Ishikawa (cell line): ENCODE data around the gene CNOT11.

Experiments used
- CEBPB ChIP-seq: IDR thresholded peaks from 2 replicates; pipeline ENCODE4 v1.6.1; 2012
- CREB1 ChIP-seq: IDR thresholded peaks from 2 replicates; pipeline ENCODE4 v1.6.1; 2012; ENCODE audit warnings: low read depth
- EGR1 ChIP-seq: IDR thresholded peaks from 2 replicates; pipeline ENCODE4 v1.6.1; 2012
- EP300 ChIP-seq: IDR thresholded peaks from 2 replicates; pipeline ENCODE4 v1.6.1; 2012; ENCODE audit warnings: borderline replicate concordance
- FOXM1 ChIP-seq: IDR thresholded peaks from 2 replicates; pipeline ENCODE4 v1.6.1; 2012; ENCODE audit warnings: low read depth, borderline replicate concordance
- NFIC ChIP-seq: IDR thresholded peaks from 2 replicates; pipeline ENCODE4 v1.6.1; 2012
- RAD21 ChIP-seq: IDR thresholded peaks from 2 replicates; pipeline ENCODE4 v1.6.1; 2012; ENCODE audit warnings: low read depth
- TAF1 ChIP-seq: IDR thresholded peaks from 2 replicates; pipeline ENCODE4 v1.6.1; 2012; ENCODE audit warnings: low read depth, mild to moderate bottlenecking
- TCF12 ChIP-seq: IDR thresholded peaks from 2 replicates; pipeline ENCODE4 v1.6.1; 2012; ENCODE audit warnings: low read depth
- TEAD4 ChIP-seq: IDR thresholded peaks from 2 replicates; pipeline ENCODE4 v1.6.1; 2012
- YY1 ChIP-seq: IDR thresholded peaks from 2 replicates; pipeline ENCODE4 v1.6.1; 2012; ENCODE audit warnings: low read depth
- ZBTB7A ChIP-seq: IDR thresholded peaks from 2 replicates; pipeline ENCODE4 v1.6.1; 2012; ENCODE audit warnings: low read depth
- TF ChIP-seq, protein P1 (sequence below): IDR thresholded peaks from 2 replicates; pipeline ENCODE4 v1.6.1; 2012
- TF ChIP-seq, protein P2 (sequence below): IDR thresholded peaks from 2 replicates; pipeline ENCODE4 v1.6.1; 2012
- TF ChIP-seq, protein P3 (sequence below): IDR thresholded peaks from 2 replicates; pipeline ENCODE4 v1.6.1; 2012; ENCODE audit warnings: low read depth, mild to moderate bottlenecking

The CNOT11 gene

DNA sequence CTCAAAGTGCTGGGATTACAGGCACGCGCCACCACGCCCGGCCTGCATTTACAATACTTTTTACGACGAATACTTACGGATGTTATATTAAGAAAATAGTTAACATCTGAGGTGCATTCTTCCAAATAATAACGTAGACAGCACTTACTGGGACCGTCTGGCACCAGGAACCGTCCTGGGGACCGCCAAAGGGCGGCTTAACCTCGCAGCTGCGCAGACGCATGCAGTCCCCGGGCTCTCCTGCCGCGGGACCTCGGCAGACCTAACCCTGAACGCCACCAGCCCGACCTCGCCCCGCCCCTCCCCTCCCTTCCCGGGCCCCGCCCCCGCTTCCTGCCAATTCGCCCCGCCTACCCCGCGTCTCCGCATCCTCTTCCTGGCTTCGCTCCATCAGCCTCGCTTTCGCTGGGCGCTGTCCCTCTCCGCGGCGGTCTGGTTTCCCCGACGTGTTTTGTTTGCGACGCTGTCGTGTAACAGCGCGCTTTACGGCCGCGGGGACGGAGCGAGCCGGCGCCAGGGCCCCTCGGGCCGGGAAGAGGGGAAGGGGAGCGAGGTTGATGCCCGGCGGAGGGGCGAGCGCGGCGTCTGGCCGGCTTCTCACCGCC, at the start of gene CNOT11:
TSS of gene CNOT11 (plus strand) at position 479 of the 605 bp plus-strand sequence. CDS start at position 558, 79 bp downstream.
- TF ChIP-seq, protein P1, sequence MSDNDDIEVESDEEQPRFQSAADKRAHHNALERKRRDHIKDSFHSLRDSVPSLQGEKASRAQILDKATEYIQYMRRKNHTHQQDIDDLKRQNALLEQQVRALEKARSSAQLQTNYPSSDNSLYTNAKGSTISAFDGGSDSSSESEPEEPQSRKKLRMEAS: peak; percentile 61
- TF ChIP-seq ZBTB7A: no peak
- TF ChIP-seq, protein P2, sequence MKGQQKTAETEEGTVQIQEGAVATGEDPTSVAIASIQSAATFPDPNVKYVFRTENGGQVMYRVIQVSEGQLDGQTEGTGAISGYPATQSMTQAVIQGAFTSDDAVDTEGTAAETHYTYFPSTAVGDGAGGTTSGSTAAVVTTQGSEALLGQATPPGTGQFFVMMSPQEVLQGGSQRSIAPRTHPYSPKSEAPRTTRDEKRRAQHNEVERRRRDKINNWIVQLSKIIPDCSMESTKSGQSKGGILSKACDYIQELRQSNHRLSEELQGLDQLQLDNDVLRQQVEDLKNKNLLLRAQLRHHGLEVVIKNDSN: peak; percentile 29; the same call in 1 of the 2 replicates
- peak; percentile 12; the same call in 1 of the 2 replicates for TF ChIP-seq TCF12
- no peak for TF ChIP-seq RAD21
- TF ChIP-seq FOXM1: no peak
- 0 out of 2 replicates have a peak, but pooled peaks have one; percentile 5 for TF ChIP-seq TEAD4
- peak; percentile 68 for TF ChIP-seq CREB1
- TF ChIP-seq CEBPB: no peak
- TF ChIP-seq TAF1: peak; percentile 90
- TF ChIP-seq, protein P3, sequence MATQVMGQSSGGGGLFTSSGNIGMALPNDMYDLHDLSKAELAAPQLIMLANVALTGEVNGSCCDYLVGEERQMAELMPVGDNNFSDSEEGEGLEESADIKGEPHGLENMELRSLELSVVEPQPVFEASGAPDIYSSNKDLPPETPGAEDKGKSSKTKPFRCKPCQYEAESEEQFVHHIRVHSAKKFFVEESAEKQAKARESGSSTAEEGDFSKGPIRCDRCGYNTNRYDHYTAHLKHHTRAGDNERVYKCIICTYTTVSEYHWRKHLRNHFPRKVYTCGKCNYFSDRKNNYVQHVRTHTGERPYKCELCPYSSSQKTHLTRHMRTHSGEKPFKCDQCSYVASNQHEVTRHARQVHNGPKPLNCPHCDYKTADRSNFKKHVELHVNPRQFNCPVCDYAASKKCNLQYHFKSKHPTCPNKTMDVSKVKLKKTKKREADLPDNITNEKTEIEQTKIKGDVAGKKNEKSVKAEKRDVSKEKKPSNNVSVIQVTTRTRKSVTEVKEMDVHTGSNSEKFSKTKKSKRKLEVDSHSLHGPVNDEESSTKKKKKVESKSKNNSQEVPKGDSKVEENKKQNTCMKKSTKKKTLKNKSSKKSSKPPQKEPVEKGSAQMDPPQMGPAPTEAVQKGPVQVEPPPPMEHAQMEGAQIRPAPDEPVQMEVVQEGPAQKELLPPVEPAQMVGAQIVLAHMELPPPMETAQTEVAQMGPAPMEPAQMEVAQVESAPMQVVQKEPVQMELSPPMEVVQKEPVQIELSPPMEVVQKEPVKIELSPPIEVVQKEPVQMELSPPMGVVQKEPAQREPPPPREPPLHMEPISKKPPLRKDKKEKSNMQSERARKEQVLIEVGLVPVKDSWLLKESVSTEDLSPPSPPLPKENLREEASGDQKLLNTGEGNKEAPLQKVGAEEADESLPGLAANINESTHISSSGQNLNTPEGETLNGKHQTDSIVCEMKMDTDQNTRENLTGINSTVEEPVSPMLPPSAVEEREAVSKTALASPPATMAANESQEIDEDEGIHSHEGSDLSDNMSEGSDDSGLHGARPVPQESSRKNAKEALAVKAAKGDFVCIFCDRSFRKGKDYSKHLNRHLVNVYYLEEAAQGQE: 0 out of 2 replicates have a peak, but pooled peaks have one; percentile 38
- TF ChIP-seq EGR1: no peak; the same call in 1 of the 2 replicates
- no peak for TF ChIP-seq YY1
- no peak; the same call in 1 of the 2 replicates for TF ChIP-seq NFIC
- 0 out of 2 replicates have a peak, but pooled peaks have one; percentile 10 for TF ChIP-seq EP300

DNA sequence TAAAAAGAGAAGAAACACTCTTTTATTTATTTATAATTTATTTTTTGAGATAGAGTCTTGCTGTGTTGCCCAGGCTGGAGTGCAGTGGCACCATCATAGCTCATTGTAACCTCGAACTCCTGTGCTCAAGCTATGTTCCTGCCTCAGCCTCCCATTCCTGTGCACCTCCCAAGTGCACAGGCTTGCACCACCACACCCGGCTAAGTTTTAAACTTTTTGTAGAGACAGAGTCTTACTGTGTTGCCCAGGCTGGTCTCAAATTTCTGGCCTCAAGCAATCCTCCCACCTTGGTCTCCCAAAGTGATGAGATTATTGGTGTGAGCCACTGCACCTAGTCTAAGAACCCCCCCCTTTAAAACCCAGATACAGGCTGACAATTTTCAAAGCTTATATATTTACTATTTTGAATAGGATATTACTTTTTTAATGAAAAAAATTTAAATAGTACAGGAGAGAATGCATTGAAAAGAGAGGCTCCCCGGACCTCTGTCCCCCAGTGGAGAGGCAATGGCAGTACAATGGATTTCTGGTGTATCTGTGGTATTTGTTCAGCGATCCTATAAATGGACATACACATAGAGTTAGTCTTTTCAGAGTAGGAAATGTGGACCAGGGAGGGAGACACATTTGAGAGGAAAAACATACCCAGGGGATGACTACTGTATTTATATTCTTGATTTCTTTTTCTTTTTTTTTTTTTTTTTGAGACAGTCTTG, 48.1 kb upstream of the CNOT11 start:
- TF ChIP-seq CREB1 (no peak), EP300 (no peak), CEBPB (no peak), FOXM1 (no peak), TEAD4 (no peak), YY1 (no peak), TAF1 (no peak), ZBTB7A (no peak), TCF12 (no peak), EGR1 (no peak), NFIC (no peak)
- TF ChIP-seq, protein P3: no peak
- TF ChIP-seq, protein P1: no peak
- TF ChIP-seq, protein P2: no peak

DNA sequence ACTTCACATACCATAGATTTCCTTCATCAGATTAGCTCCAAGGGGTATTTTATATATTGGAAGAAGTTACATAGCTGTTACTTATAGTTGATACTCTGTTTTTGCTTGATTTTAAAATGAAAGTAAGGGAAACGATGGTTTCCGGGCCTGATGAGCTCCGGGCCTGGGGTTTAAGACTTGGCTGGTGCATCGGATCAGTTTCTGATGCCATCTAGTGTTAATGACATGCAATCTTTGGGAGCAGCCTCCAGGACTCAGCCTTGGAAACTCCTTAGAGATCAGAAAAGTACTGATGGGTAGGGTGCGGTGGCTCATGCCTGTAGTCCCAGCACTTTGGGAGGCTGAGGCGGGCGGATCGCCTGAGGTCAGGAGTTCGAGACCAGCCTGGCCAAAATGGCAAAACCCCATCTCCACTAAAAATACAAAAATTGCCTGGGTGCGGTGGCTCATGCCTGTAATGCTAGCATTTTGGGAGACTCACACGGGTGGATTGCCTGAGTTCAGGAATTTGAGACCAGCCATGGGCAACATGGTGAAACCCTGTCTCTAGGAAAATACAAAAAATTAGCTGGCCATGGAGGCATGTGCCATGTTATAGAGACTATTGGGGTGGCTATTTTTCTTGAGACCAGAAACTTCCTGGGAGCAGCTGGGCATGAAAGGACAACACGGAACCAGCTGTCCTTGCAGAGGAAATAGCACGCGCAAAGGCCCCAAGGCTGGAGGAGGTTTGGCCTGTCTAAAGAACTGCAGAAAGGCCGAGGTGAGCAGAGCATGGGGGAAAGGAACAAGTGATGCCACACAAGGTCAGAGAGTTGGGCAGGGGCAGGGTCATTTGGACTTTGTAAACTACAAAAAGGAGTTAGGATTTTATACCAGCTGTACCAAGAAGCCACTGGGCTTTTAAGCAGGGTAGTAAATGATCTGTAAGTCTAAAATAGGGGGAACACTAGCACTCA, 46.9 kb upstream of the CNOT11 start:
- no peak for TF ChIP-seq ZBTB7A
- TF ChIP-seq RAD21: peak; percentile 75

DNA sequence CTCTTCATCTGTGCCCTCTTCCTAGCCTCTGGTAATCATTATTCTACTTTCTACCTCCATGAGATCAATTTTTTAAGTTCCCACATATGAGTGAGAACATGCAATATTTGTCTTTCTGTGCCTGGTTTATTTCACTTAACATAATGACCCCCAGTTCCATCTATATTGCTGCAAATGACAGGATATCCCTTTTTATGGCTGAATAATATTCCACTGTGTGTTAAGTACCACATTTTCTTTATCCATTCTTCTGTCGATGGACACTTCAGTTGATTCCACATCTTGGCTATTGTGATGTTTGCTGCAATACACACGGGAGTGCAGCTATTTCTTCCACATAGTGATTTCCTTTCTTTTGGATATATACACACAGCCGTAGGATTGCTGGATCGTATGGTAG, 43.9 kb upstream of the CNOT11 start:
- no peak for TF ChIP-seq NFIC
- no peak for TF ChIP-seq TAF1
- no peak for TF ChIP-seq TCF12
- TF ChIP-seq CEBPB: no peak
- no peak for TF ChIP-seq YY1
- TF ChIP-seq EGR1: no peak
- no peak for TF ChIP-seq ZBTB7A
- no peak for TF ChIP-seq CREB1
- no peak for TF ChIP-seq RAD21
- no peak for TF ChIP-seq TEAD4
- TF ChIP-seq FOXM1: no peak
- TF ChIP-seq, protein P2: no peak
- no peak for TF ChIP-seq EP300
- TF ChIP-seq, protein P1: no peak
- TF ChIP-seq, protein P3: no peak
